Measurements from ENCODE around the gene ARHGAP27.

Gene ARHGAP27

GRCh38 chr17:45425125-45425983 lies 7.3 kb downstream of the ARHGAP27 start:
- DNase-seq (ENCODE audit: low read depth in 2 of 2), result peak; percentile 62 to 77
- peak; percentile 57 for TF ChIP-seq CTCF (IDR thresholded peaks at IDR 0.05; ENCODE audit: low read depth, low read length)
- no peak overlapping the region for H3K4me3 ChIP-seq (replicated peaks in 1 of 2; ENCODE audit: low read depth in 2 of 2, low read length in 2 of 2)

- no peak for DNase-seq (ENCODE audit: low read depth in 2 of 2)
- no peak overlapping the region for H3K4me3 ChIP-seq (replicated peaks in 1 of 2; ENCODE audit: low read depth in 2 of 2, low read length in 2 of 2)
- no peak for TF ChIP-seq CTCF (IDR thresholded peaks at IDR 0.05; ENCODE audit: low read depth, low read length)
Measured at GRCh38 chr17:45424769-45425124, 7.9 kb downstream of the ARHGAP27 start.

GRCh38 chr17:45423975-45424335 lies 8.7 kb downstream of the ARHGAP27 start:
- no peak for TF ChIP-seq CTCF (IDR thresholded peaks at IDR 0.05; ENCODE audit: low read depth, low read length)
- DNase-seq (ENCODE audit: low read depth in 2 of 2), result no peak
- no peak overlapping the region for H3K4me3 ChIP-seq (replicated peaks in 1 of 2; ENCODE audit: low read depth in 2 of 2, low read length in 2 of 2)

GRCh38 chr17:45423304-45423974 lies 9.2 kb downstream of the ARHGAP27 start:
- no peak overlapping the region for H3K4me3 ChIP-seq (replicated peaks in 1 of 2; ENCODE audit: low read depth in 2 of 2, low read length in 2 of 2)
- no peak for DNase-seq (ENCODE audit: low read depth in 2 of 2)
- TF ChIP-seq CTCF (IDR thresholded peaks at IDR 0.05; ENCODE audit: low read depth, low read length), result no peak

GRCh38 chr17:45414990-45415881 lies 17.4 kb downstream of the ARHGAP27 start:
- TF ChIP-seq CTCF (IDR thresholded peaks at IDR 0.05; ENCODE audit: low read depth, low read length), result no peak
- no peak for DNase-seq (ENCODE audit: low read depth in 2 of 2)

GRCh38 chr17:45413498-45413923 lies 19.2 kb downstream of the ARHGAP27 start:
- DNase-seq (ENCODE audit: low read depth in 2 of 2), result no peak
- no peak for TF ChIP-seq CTCF (IDR thresholded peaks at IDR 0.05; ENCODE audit: low read depth, low read length)
- H3K4me3 ChIP-seq (replicated peaks in 1 of 2; ENCODE audit: low read depth in 2 of 2, low read length in 2 of 2), result no peak overlapping the region

More at GRCh38 chr17:45414990-45415881, 17.4 kb downstream of the ARHGAP27 start:
- no peak overlapping the region for H3K4me3 ChIP-seq (replicated peaks in 1 of 2; ENCODE audit: low read depth in 2 of 2, low read length in 2 of 2)
